Colonic mucosa (tissue), 4 donors: ENCODE results near the gene ZNF516. TPM values are rescaled to one million over a fixed set of nuclear protein-coding genes. Genes with fewer than 3 reads are reported as not detected.

Experiments used
- DNase-seq: peaks from one replicate; pipeline ENCODE4 v3.0.0-alpha.2; 2020
- H3K27ac ChIP-seq: fragments of 200-600 bp; one replicate; pipeline ENCODE4 v1.8.0; 2021
- H3K27me3 ChIP-seq: fragments of 200-600 bp; one replicate; pipeline ENCODE4 v1.8.0; 2021
- H3K36me3 ChIP-seq: fragments of 200-600 bp; one replicate; pipeline ENCODE4 v1.8.0; 2021
- H3K4me1 ChIP-seq: fragments of 200-600 bp; one replicate; pipeline ENCODE4 v1.8.0; 2021; ENCODE audit warnings: mild to moderate bottlenecking
- H3K4me3 ChIP-seq: fragments of 200-600 bp; one replicate; pipeline ENCODE4 v1.8.0; 2021
- H3K9ac ChIP-seq, 2 donors: one replicate each; pipeline ENCODE4 v1.7.0; 2013; ENCODE audit warnings: control low read depth in 2 of 2, low read depth in 2 of 2, low read length in 2 of 2
- H3K9me3 ChIP-seq: fragments of 200-600 bp; one replicate; pipeline ENCODE4 v1.8.0; 2021
- CTCF ChIP-seq: fragments of 200-600 bp; IDR thresholded peaks from one replicate; pipeline ENCODE4 v1.8.0; 2022; ENCODE audit warnings: antibody characterized with exemption, mild to moderate bottlenecking
- intact Hi-C: fragments of 100-400 bp; cut with DNase I; formaldehyde crosslinking; loops from one replicate; pipeline ENCODE4 v1.14.1; 2022
- total RNA-seq, 2 donors: library from RNA; stranded (reverse); fragmentation: NEBNext Ultra II Directional in 1 of 2; extraction: Animal tissue kit (Norgen Biotek cat#: 25700) in 1 of 2; gene quantifications; one replicate each; pipeline ENCODE4 v1.2.1, GENCODE V29; 2021
- donor health status: healthy.
- donor health status: DM: no; HTN: no; CAD: no.
- donor health status: DM: no; HTN: no; CAD: no.

The ZNF516 gene
- total RNA-seq, 2 donors from 2014 or later: 15.2 to 21.3 TPM

- no peak for DNase-seq
- peak overlapping the region; percentile 1 for H3K4me3 ChIP-seq
- no peaks in the 10 kb centered on the region for H3K9me3 ChIP-seq
- TF ChIP-seq CTCF: no peak
- no peaks in the 10 kb centered on the region for H3K36me3 ChIP-seq
- no peak overlapping the region for H3K27ac ChIP-seq
- H3K4me1 ChIP-seq: peaks cover 6% of the 10 kb centered on the region
- H3K27me3 ChIP-seq: no peaks in the 10 kb centered on the region
- H3K9ac ChIP-seq: no peak overlapping the region
- intact Hi-C loops: loop anchor here (10.0 kb wide), 1 partner anchor 1694 kb away; no protein-coding TSS in a partner anchor
These were observed 146.6 kb downstream of the ZNF516 start for GRCh38 chr18:76348267-76349066.

GRCh38 chr18:76347341-76347740 is 147.7 kb downstream of the ZNF516 start:
- Histone ChIP-seq H3K9ac (no peak overlapping the region), H3K4me1 (peaks cover 6% of the 10 kb centered on the region), H3K4me3 (no peak overlapping the region), H3K27me3 (no peaks in the 10 kb centered on the region), H3K9me3 (no peaks in the 10 kb centered on the region), H3K27ac (no peak overlapping the region), H3K36me3 (no peaks in the 10 kb centered on the region)
- DNase-seq: no peak
- TF ChIP-seq CTCF: no peak
- intact Hi-C loops: loop anchor here (10.0 kb wide), 1 partner anchor 1693 kb away; no protein-coding TSS in a partner anchor

- H3K9me3 ChIP-seq: no peaks in the 10 kb centered on the region
- H3K4me3 ChIP-seq: no peak overlapping the region
- H3K9ac ChIP-seq: no peak overlapping the region
- no peaks in the 10 kb centered on the region for H3K36me3 ChIP-seq
- intact Hi-C loops: loop anchor here (10.0 kb wide), 1 partner anchor 1692 kb away; no protein-coding TSS in a partner anchor
- no peaks in the 10 kb centered on the region for H3K27me3 ChIP-seq
- no peak for DNase-seq
- no peak for TF ChIP-seq CTCF
- H3K4me1 ChIP-seq: peaks cover 6% of the 10 kb centered on the region
- no peak overlapping the region for H3K27ac ChIP-seq
These were observed 148.4 kb downstream of the ZNF516 start for GRCh38 chr18:76346490-76347130.

GRCh38 chr18:76345901-76346300 is 149.1 kb downstream of the ZNF516 start:
- no peak for TF ChIP-seq CTCF
- H3K27me3 ChIP-seq: no peaks in the 10 kb centered on the region
- peaks cover 6% of the 10 kb centered on the region for H3K4me1 ChIP-seq
- no peak overlapping the region for H3K4me3 ChIP-seq
- intact Hi-C loops: loop anchor here (10.0 kb wide), 1 partner anchor 1691 kb away; no protein-coding TSS in a partner anchor
- no peaks in the 10 kb centered on the region for H3K36me3 ChIP-seq
- no peak overlapping the region for H3K27ac ChIP-seq
- no peak overlapping the region for H3K9ac ChIP-seq
- no peaks in the 10 kb centered on the region for H3K9me3 ChIP-seq
- no peak for DNase-seq

GRCh38 chr18:76343938-76344569 is 151.0 kb downstream of the ZNF516 start:
- no peak for TF ChIP-seq CTCF
- Histone ChIP-seq H3K4me3 (no peak overlapping the region), H3K9me3 (no peaks in the 10 kb centered on the region), H3K27ac (no peak overlapping the region), H3K27me3 (no peaks in the 10 kb centered on the region), H3K4me1 (peaks cover 6% of the 10 kb centered on the region), H3K9ac (no peak overlapping the region), H3K36me3 (no peaks in the 10 kb centered on the region)
- intact Hi-C loops: loop anchor here (10.0 kb wide), 1 partner anchor 1689 kb away; no protein-coding TSS in a partner anchor
- no peak for DNase-seq
